ENCODE measurements around the gene IL19. TPM values are rescaled to one million over a fixed set of nuclear protein-coding genes. Genes with fewer than 3 reads are reported as not detected.

Gene IL19
- total and polyA plus RNA-seq, 8 donors, result 3.1 to 25.9 TPM; not detected in 6

- Histone ChIP-seq H3K27ac (no peak overlapping the region), H3K4me1 (no peaks in the 10 kb centered on the region), H3K27me3 (no peaks in the 10 kb centered on the region), H3K36me3 (no peaks in the 10 kb centered on the region), H3K9me3 (no peaks in the 10 kb centered on the region), H3K4me3 (no peak overlapping the region)
- intact Hi-C loops (cut with DNase I; ENCODE audit: low total_unique reads), result no loop called here
- WGBS, 5 donors, result 82 to 91% (median 88%) methylated on average over 4 of the region's 4 CpGs
- no peak for DNase-seq
- TF ChIP-seq POLR2A (IDR thresholded peaks at IDR 0.05), result no peak
- TF ChIP-seq CTCF (IDR thresholded peaks at IDR 0.05), result no peak
- TF ChIP-seq EP300 (IDR thresholded peaks at IDR 0.05), result no peak
- TF ChIP-seq POLR2AphosphoS5 (IDR thresholded peaks at IDR 0.05), result no peak
These were observed 14.7 kb downstream of the IL19 start for GRCh38 chr1:206785182-206785765.

DNA sequence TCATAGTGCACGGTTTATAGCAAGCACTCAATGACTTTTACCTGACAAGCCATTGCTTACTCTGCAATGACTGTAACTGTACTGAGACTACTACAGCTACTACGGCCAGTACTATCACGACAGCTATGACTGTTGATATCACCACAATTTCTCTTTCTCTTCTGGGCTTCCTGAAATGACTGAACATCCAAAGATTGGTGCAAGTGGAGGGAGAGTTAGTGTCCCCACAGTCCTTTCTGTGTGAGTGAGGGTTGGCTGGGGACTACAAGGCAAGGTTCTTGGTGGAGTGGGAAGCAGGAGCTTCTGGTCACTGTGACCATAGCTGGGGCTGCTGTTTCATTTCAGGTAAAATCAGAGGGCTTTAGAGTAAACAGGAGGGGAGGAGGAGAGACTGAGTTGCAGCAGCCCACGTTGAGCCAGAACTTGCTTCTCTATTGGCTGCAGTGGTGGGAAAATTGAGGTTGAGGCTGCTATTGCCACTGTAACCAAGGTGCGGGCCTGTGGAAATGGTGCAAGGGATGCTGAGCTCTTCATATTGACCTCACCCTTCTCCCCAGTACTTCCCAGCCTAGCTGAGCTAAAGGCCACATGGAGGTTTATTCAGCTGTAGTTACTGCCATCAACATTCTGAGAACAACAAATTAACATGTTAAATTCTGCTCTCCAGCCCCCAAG is 15.8 kb downstream of the IL19 start:
- Histone ChIP-seq H3K27ac (no peak overlapping the region), H3K36me3 (no peaks in the 10 kb centered on the region), H3K4me3 (no peak overlapping the region), H3K4me1 (no peaks in the 10 kb centered on the region), H3K27me3 (no peaks in the 10 kb centered on the region), H3K9me3 (no peaks in the 10 kb centered on the region)
- no peak for DNase-seq
- intact Hi-C loops (cut with DNase I; ENCODE audit: low total_unique reads), result no loop called here
- 74 to 88% (median 81%) methylated on average over 5 of the region's 5 CpGs for WGBS, 5 donors
- no peak for TF ChIP-seq POLR2A (IDR thresholded peaks at IDR 0.05)
- TF ChIP-seq EP300 (IDR thresholded peaks at IDR 0.05), result no peak
- TF ChIP-seq POLR2AphosphoS5 (IDR thresholded peaks at IDR 0.05), result no peak
- no peak for TF ChIP-seq CTCF (IDR thresholded peaks at IDR 0.05)

GRCh38 chr1:206787891-206788290 is 17.3 kb downstream of the IL19 start:
- no peaks in the 10 kb centered on the region for H3K9me3 ChIP-seq
- 84 to 95% (median 87%) methylated on average over 5 of the region's 5 CpGs for WGBS, 5 donors
- TF ChIP-seq POLR2A (IDR thresholded peaks at IDR 0.05) (no peak), EP300 (IDR thresholded peaks at IDR 0.05) (no peak), CTCF (IDR thresholded peaks at IDR 0.05) (no peak), POLR2AphosphoS5 (IDR thresholded peaks at IDR 0.05) (no peak)
- H3K4me1 ChIP-seq, result no peaks in the 10 kb centered on the region
- no peak for DNase-seq
- intact Hi-C loops (cut with DNase I; ENCODE audit: low total_unique reads), result no loop called here
- H3K36me3 ChIP-seq, result no peaks in the 10 kb centered on the region
- H3K27me3 ChIP-seq, result no peaks in the 10 kb centered on the region
- no peak overlapping the region for H3K27ac ChIP-seq
- no peak overlapping the region for H3K4me3 ChIP-seq

DNA sequence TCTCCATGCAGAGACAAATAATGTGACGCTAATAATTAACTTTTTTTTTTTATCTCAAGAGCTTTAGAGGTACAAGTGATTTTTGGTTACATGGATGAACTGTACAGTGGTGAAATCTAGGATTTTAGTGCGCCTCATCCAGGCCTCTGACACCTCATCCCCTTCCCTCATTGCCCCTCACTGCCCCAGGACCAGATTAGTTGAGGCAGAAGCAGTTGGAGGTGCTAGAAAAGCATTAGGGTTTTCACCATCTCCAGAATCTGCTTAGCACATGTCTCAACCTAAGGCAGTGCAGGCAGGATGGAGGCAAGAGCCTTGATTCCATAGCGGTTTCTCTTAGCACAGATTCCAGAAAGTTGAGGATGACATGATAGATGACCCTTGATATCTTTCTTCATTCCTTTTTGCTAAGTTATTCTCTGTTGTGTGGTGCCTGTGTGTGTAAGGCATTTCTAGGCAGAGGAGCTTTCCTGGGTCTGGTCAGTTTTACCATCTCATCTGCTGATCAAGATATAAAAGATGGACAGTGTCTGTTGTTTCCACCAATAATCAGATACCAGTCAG is 18.0 kb downstream of the IL19 start:
- 58 to 81% (median 72%) methylated on average over 3 of the region's 3 CpGs for WGBS, 5 donors
- no peak for TF ChIP-seq CTCF (IDR thresholded peaks at IDR 0.05)
- TF ChIP-seq POLR2A (IDR thresholded peaks at IDR 0.05), result no peak
- TF ChIP-seq EP300 (IDR thresholded peaks at IDR 0.05), result no peak
- no peak for TF ChIP-seq POLR2AphosphoS5 (IDR thresholded peaks at IDR 0.05)

More for the DNA sequence above, 18.0 kb downstream of the IL19 start:
- Histone ChIP-seq H3K27me3 (no peaks in the 10 kb centered on the region), H3K4me3 (no peak overlapping the region), H3K27ac (no peak overlapping the region), H3K9me3 (no peaks in the 10 kb centered on the region), H3K4me1 (no peaks in the 10 kb centered on the region), H3K36me3 (no peaks in the 10 kb centered on the region)
- intact Hi-C loops (cut with DNase I; ENCODE audit: low total_unique reads), result no loop called here
- DNase-seq, result no peak

Measured in stomach (tissue), 9 donors.